SU-DHL-6 (cell line): ENCODE measurements around the gene SLC25A23.

Source experiments
- H2AFZ ChIP-seq: fragments of 200-600 bp; sonication (generic); 2 replicates; pipeline ENCODE4 v1.6.1; 2014; ENCODE audit warnings: low read depth, mild to moderate bottlenecking, moderate library complexity, mixed read lengths, antibody characterized with exemption, low read length; ENCODE audit not compliant: severe bottlenecking
- H3F3A ChIP-seq: fragments of 200-600 bp; shearing (Covaris generic); 2 replicates; pipeline ENCODE4 v1.6.0; 2016; ENCODE audit warnings: antibody characterized with exemption, mild to moderate bottlenecking; ENCODE audit not compliant: insufficient read depth
- H3K27ac ChIP-seq: fragments of 200-600 bp; sonication (generic); 2 replicates; pipeline ENCODE4 v1.5.1; 2016; ENCODE audit warnings: low read depth, mild to moderate bottlenecking, low read length, moderate library complexity, mixed read lengths
- H3K27me3 ChIP-seq: fragments of 200-600 bp; sonication (generic), shearing (Covaris generic); 2 replicates; pipeline ENCODE4 v1.6.0; 2014; ENCODE audit warnings: mild to moderate bottlenecking, low read length
- H3K36me3 ChIP-seq: fragments of 200-600 bp; sonication (generic); 2 replicates; pipeline ENCODE4 v1.6.1; 2014; ENCODE audit warnings: mild to moderate bottlenecking, low read length, mixed read lengths
- H3K4me2 ChIP-seq: fragments of 300-600, 200-600 bp; shearing (Covaris generic), sonication (generic); 2 replicates; pipeline ENCODE4 v1.6.0; 2014; ENCODE audit warnings: low read length, low read depth, mild to moderate bottlenecking; ENCODE audit not compliant: poor library complexity, severe bottlenecking
- H3K4me3 ChIP-seq: fragments of 200-600 bp; sonication (generic); 2 replicates; pipeline ENCODE4 v1.5.1; 2014; ENCODE audit warnings: antibody characterized with exemption, low read length, mild to moderate bottlenecking, mixed read lengths; ENCODE audit not compliant: insufficient read depth, poor library complexity, severe bottlenecking
- H3K79me2 ChIP-seq: fragments of 200-600 bp; sonication (generic); 2 replicates; pipeline ENCODE4 v1.6.1; 2014; ENCODE audit warnings: mild to moderate bottlenecking, low read length, moderate library complexity; ENCODE audit not compliant: insufficient read depth
- H3K9ac ChIP-seq: fragments of 200-600 bp; sonication (generic); 2 replicates; pipeline ENCODE4 v1.7.0; 2014; ENCODE audit warnings: mild to moderate bottlenecking, low read length
- H3K9me2 ChIP-seq: fragments of 200-600 bp; sonication (generic); replicated peaks from 2 replicates; pipeline ENCODE4 v1.6.1; 2014; ENCODE audit warnings: low read length; ENCODE audit not compliant: insufficient read depth
- H3K9me3 ChIP-seq: fragments of 200-600 bp; sonication (generic); 2 replicates; pipeline ENCODE4 v1.6.1; 2014; ENCODE audit warnings: low read length, mixed read lengths; ENCODE audit not compliant: insufficient read depth
- H4K20me1 ChIP-seq: fragments of 200-600 bp; sonication (generic); 2 replicates; pipeline ENCODE4 v1.6.1; 2014; ENCODE audit warnings: low read depth, mild to moderate bottlenecking, antibody characterized with exemption, low read length, moderate library complexity, mixed read lengths
- CTCF ChIP-seq: fragments of 200-600 bp; sonication (generic); IDR thresholded peaks from one replicate; pipeline ENCODE4 v1.5.1; 2017; ENCODE audit warnings: antibody characterized with exemption, mild to moderate bottlenecking, low read length, moderate library complexity; ENCODE audit not compliant: insufficient read depth, poor library complexity, severe bottlenecking
- EZH2phosphoT487 ChIP-seq: fragments of 200-600 bp; sonication (generic), shearing (Covaris generic); conservative IDR thresholded peaks from 2 replicates; pipeline ENCODE4 v1.6.1; 2018; ENCODE audit warnings: mild to moderate bottlenecking, antibody characterized with exemption, low read length, moderate library complexity, mixed read lengths

The SLC25A23 gene

GRCh38 chr19:6478815-6479214, 19.2 kb upstream of the SLC25A23 start:
- Histone ChIP-seq H3K36me3 (no peaks in the 10 kb centered on the region), H2AFZ (no peak overlapping the region), H3K9me3 (no peaks in the 10 kb centered on the region), H4K20me1 (no peaks in the 10 kb centered on the region), H3K9me2 (no peaks in the 10 kb centered on the region), H3F3A (no peaks in the 10 kb centered on the region), H3K4me3 (no peak overlapping the region), H3K27ac (no peak overlapping the region), H3K4me2 (no peak overlapping the region), H3K79me2 (peaks cover 4% of the 10 kb centered on the region; the same call in 1 of the 2 replicates), H3K27me3 (no peaks in the 10 kb centered on the region), H3K9ac (no peak overlapping the region)
- TF ChIP-seq CTCF (no peak), EZH2phosphoT487 (no peak)

- H3K27ac ChIP-seq: no peak overlapping the region
- H3F3A ChIP-seq: no peaks in the 10 kb centered on the region
- H3K27me3 ChIP-seq: no peaks in the 10 kb centered on the region
- H3K79me2 ChIP-seq: peaks cover 4% of the 10 kb centered on the region; the same call in 1 of the 2 replicates
- H4K20me1 ChIP-seq: no peaks in the 10 kb centered on the region
- no peak overlapping the region for H3K9ac ChIP-seq
- no peak for TF ChIP-seq CTCF
- TF ChIP-seq EZH2phosphoT487: no peak
- no peak overlapping the region for H2AFZ ChIP-seq
- no peaks in the 10 kb centered on the region for H3K36me3 ChIP-seq
- H3K9me2 ChIP-seq: no peaks in the 10 kb centered on the region
- H3K9me3 ChIP-seq: no peaks in the 10 kb centered on the region
- no peak overlapping the region for H3K4me3 ChIP-seq
- H3K4me2 ChIP-seq: no peak overlapping the region
Measured at GRCh38 chr19:6476896-6477431, 17.4 kb upstream of the SLC25A23 start.

- Histone ChIP-seq H3K27ac (no peak overlapping the region), H3K27me3 (no peaks in the 10 kb centered on the region), H3F3A (no peaks in the 10 kb centered on the region), H2AFZ (no peak overlapping the region), H3K9me3 (no peaks in the 10 kb centered on the region), H3K4me3 (no peak overlapping the region), H3K79me2 (peaks cover 3% of the 10 kb centered on the region; the same call in 1 of the 2 replicates), H3K36me3 (no peaks in the 10 kb centered on the region), H3K9ac (no peak overlapping the region), H3K4me2 (no peak overlapping the region), H4K20me1 (no peaks in the 10 kb centered on the region), H3K9me2 (no peaks in the 10 kb centered on the region)
- no peak for TF ChIP-seq CTCF
Measured at GRCh38 chr19:6476155-6476895, 16.7 kb upstream of the SLC25A23 start.
